ENCODE results near the gene REXO1.

DNA sequence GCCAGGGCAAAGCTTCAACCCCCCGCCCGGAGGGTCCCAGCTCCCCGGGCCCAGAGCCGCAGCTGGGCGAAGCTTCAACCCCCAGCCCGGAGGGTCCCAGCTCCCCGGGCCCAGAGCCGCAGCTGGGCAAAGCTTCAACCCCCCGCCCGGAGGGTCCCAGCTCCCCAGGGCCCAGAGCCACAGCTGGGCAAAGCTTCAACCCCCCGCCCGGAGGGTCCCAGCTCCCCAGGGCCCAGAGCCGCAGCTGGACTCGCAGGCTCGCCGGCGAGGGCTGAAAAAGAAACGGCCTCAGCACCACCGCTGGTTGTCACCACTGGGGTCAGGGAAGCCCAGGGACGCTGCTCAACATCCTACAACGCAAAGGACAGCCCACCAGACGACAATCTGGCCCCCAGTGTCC, 5.2 kb downstream of the REXO1 start:
- TF ChIP-seq, protein P1, sequence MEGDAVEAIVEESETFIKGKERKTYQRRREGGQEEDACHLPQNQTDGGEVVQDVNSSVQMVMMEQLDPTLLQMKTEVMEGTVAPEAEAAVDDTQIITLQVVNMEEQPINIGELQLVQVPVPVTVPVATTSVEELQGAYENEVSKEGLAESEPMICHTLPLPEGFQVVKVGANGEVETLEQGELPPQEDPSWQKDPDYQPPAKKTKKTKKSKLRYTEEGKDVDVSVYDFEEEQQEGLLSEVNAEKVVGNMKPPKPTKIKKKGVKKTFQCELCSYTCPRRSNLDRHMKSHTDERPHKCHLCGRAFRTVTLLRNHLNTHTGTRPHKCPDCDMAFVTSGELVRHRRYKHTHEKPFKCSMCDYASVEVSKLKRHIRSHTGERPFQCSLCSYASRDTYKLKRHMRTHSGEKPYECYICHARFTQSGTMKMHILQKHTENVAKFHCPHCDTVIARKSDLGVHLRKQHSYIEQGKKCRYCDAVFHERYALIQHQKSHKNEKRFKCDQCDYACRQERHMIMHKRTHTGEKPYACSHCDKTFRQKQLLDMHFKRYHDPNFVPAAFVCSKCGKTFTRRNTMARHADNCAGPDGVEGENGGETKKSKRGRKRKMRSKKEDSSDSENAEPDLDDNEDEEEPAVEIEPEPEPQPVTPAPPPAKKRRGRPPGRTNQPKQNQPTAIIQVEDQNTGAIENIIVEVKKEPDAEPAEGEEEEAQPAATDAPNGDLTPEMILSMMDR (IDR thresholded peaks at IDR 0.05) = no peak
- no peak for TF ChIP-seq POLR2A (IDR thresholded peaks at IDR 0.05)

Data from testis (tissue), 2 donors.